ENCODE measurements around the gene NPM1.

Gene NPM1

DNA sequence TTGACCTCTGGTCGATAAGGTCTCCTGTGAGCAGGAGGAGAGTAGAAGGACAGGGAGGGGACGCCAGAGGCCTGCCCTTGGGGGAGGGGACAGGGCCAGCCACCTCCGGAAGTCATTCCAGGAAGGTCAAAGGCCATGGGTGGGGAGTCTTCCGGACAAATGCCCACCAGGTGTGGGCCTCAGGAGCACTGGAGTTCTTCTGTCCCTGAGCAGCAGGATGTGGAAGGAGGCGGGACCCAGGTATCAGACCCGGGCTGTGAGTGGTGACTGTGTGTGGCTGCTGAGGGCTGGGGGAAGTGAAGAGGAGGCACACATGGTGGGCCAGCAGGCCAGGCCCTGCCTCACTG lies 45.7 kb downstream of the NPM1 start:
- H3K36me3 Mint-ChIP-seq (ENCODE audit: low read depth), result no peaks in the 10 kb centered on the region

DNA sequence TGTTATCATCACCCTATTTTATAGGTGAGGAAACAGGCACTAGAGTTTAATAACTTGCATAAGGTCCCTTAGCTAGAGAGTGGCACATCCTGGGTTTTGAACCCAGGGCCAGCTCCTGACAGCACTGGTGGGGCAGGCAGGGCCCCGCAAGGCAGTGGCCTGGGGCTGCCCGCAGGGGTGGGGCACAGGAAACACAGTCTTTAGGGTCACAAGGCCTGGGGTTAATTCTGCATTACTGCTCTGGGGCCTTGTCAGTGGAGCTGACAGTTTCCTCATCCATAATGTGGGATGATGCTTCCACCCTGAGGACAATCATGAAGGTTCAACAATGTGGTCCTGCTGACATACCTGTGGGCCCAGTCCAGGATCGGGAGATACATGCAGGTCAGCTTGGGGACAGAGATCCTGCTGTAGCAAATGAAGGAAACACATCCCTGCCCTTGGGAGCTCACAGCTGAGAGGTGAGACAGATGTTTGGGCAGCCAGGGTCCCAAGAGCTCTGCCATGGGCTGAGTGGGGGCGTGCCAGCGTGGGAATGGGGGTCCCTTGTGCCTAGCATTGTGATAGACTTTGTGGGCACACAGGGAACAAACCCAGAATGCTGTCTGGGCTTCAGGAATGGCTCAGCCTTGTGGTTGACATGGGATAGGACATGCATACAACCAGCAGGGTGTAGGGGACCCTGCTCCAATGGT lies 46.5 kb downstream of the NPM1 start:
- H3K36me3 Mint-ChIP-seq (ENCODE audit: low read depth), result no peaks in the 10 kb centered on the region
- TF ChIP-seq, protein P1, sequence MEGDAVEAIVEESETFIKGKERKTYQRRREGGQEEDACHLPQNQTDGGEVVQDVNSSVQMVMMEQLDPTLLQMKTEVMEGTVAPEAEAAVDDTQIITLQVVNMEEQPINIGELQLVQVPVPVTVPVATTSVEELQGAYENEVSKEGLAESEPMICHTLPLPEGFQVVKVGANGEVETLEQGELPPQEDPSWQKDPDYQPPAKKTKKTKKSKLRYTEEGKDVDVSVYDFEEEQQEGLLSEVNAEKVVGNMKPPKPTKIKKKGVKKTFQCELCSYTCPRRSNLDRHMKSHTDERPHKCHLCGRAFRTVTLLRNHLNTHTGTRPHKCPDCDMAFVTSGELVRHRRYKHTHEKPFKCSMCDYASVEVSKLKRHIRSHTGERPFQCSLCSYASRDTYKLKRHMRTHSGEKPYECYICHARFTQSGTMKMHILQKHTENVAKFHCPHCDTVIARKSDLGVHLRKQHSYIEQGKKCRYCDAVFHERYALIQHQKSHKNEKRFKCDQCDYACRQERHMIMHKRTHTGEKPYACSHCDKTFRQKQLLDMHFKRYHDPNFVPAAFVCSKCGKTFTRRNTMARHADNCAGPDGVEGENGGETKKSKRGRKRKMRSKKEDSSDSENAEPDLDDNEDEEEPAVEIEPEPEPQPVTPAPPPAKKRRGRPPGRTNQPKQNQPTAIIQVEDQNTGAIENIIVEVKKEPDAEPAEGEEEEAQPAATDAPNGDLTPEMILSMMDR (IDR thresholded peaks at IDR 0.05; ENCODE audit: unreplicated experiment in 3 of 3), result no peak
- H3K27me3 Mint-ChIP-seq (ENCODE audit: low read depth), result peaks cover 8% of the 10 kb centered on the region
- H3K4me3 Mint-ChIP-seq, result no peak overlapping the region
- H3K4me1 Mint-ChIP-seq, result peaks cover 9% of the 10 kb centered on the region
- H3K27ac Mint-ChIP-seq, result no peak overlapping the region
- no peaks in the 10 kb centered on the region for H3K9me3 Mint-ChIP-seq

More for the DNA sequence above, 45.7 kb downstream of the NPM1 start:
- Mint-ChIP-seq H3K27me3 (ENCODE audit: low read depth) (peaks cover 4% of the 10 kb centered on the region), H3K4me3 (no peak overlapping the region), H3K27ac (no peak overlapping the region), H3K4me1 (peaks cover 11% of the 10 kb centered on the region), H3K9me3 (no peaks in the 10 kb centered on the region)
- TF ChIP-seq, protein P1 (IDR thresholded peaks at IDR 0.05; ENCODE audit: unreplicated experiment in 3 of 3), result no peak

DNA sequence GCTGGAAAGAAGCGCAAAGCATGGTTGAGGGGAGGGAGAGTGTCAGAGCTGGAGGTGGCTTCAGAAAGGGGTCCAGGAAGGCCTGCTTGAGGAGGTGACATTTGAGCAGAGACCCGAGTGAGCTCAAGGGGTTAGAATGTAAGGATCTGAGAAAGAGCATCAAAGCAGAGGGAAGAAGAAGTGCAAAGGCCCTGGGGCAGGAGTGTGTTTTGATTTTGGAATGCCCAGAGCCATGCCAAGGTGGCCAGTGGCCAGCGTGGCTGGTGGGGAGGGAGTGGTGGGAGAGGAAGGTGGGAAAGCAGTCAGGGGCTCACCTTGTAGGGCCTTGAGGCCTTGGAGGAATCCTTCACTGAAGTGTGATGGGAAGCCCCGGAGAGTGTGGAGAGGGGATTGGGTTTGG lies 47.2 kb downstream of the NPM1 start:
- peaks cover 10% of the 10 kb centered on the region for H3K4me1 Mint-ChIP-seq

DNA sequence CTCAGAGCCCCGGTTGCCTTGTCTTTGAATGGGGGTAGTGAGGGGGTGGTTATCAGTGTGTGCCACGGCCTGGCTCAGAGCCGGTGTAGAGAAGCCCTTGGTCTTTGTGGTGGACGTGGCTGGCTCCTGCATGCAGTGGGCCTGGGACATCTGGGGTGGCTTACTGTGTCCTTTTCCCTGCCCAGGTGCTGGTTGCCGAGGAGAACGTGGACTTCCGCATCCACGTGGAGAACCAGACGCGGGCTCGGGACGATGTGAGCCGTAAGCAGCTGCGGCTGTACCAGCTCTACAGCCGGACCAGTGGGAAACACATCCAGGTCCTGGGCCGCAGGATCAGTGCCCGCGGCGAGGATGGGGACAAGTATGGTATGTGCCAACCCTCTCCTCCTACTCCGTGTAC lies 48.3 kb downstream of the NPM1 start:
- Mint-ChIP-seq H3K27ac (no peak overlapping the region), H3K4me3 (no peak overlapping the region), H3K9me3 (no peaks in the 10 kb centered on the region), H3K27me3 (ENCODE audit: low read depth) (peaks cover 8% of the 10 kb centered on the region), H3K4me1 (peaks cover 11% of the 10 kb centered on the region), H3K36me3 (ENCODE audit: low read depth) (no peaks in the 10 kb centered on the region)
- TF ChIP-seq, protein P1 (IDR thresholded peaks at IDR 0.05; ENCODE audit: unreplicated experiment in 3 of 3), result no peak

More for the DNA sequence above, 47.2 kb downstream of the NPM1 start:
- Mint-ChIP-seq H3K36me3 (ENCODE audit: low read depth) (no peaks in the 10 kb centered on the region), H3K27me3 (ENCODE audit: low read depth) (peaks cover 8% of the 10 kb centered on the region), H3K4me3 (no peak overlapping the region), H3K27ac (no peak overlapping the region), H3K9me3 (no peaks in the 10 kb centered on the region)
- TF ChIP-seq, protein P1 (IDR thresholded peaks at IDR 0.05; ENCODE audit: unreplicated experiment in 3 of 3), result no peak

DNA sequence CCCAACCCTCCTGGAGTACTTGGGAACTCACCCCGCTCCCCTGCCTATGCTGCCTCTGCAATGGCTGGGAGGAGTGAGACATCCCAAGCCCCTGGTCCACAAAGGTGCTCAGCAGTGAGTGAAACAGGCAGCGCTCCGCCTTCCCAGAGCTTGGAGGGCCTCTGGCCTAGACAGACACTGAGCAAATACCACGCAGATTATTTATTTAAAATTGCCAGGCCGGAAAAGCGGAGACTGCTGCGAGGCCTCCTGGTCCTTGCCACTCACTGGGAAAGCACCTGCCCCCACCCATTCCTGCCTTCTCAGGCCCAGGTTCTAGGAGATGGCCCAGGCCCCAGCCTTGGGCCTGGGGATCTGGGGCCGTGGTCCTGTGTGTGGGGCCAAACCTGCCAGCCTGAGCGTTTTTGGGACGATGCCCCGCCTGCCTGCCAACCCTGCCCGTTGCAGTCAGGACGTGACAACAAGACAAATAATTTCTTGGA lies 49.2 kb downstream of the NPM1 start:
- Mint-ChIP-seq H3K36me3 (ENCODE audit: low read depth) (no peaks in the 10 kb centered on the region), H3K27ac (no peak overlapping the region), H3K9me3 (no peaks in the 10 kb centered on the region), H3K4me1 (peaks cover 18% of the 10 kb centered on the region), H3K4me3 (no peak overlapping the region), H3K27me3 (ENCODE audit: low read depth) (peaks cover 13% of the 10 kb centered on the region)
- TF ChIP-seq, protein P1 (IDR thresholded peaks at IDR 0.05; ENCODE audit: unreplicated experiment in 3 of 3), result no peak

DNA sequence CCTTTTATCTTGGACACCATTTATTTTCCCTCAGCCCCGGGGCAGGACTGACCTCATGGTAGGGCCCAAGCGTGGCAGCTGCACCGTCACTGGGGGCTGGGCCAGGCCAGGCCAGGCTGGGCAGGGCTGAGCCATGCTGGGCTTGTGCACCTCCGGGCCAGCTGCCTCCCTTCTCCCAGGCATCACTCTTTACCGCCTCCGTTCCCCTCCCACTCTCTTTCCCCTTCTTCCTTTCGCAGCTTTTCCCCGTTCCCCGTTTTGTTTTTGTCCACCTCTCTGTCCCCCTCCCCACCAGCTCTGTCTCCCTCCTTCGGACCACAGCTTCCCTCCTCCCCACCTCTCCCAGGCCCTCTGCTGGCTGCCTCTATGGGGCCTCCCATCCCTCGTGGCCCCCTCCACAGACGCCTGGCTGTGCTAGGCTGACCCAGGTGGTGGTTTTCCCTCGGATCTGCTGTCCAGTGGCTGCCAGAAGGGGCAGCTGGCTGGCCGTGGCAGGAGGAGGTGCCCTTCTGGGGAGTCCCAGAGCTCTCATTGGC lies 49.7 kb downstream of the NPM1 start:
- Mint-ChIP-seq H3K4me3 (no peak overlapping the region), H3K36me3 (ENCODE audit: low read depth) (no peaks in the 10 kb centered on the region), H3K9me3 (no peaks in the 10 kb centered on the region), H3K4me1 (peaks cover 23% of the 10 kb centered on the region), H3K27ac (no peak overlapping the region), H3K27me3 (ENCODE audit: low read depth) (peaks cover 13% of the 10 kb centered on the region)
- TF ChIP-seq, protein P1 (IDR thresholded peaks at IDR 0.05; ENCODE audit: unreplicated experiment in 3 of 3), result no peak
